Endothelial cell of umbilical vein (primary cell): Measurements from ENCODE around the gene INTS1. TPM values are rescaled to one million over a fixed set of nuclear protein-coding genes. Genes with fewer than 3 reads are reported as not detected.

ENCODE experiments used
- BruUV-seq: library from RNA; stranded (reverse); fragments of 400-500 nt; replicated peaks from 2 replicates; lab custom pipeline; 2021; lab: Mats Ljungman, UMichigan
- CTCF ChIA-PET: fragments of 300-600, 350-600 bp; sonication (Branson Sonifier 250); formaldehyde crosslinking; loops from one replicate; lab custom pipeline; 2021; ENCODE audit warnings: antibody characterized with exemption, inconsistent platforms; lab: Charles Lee
- POLR2A ChIA-PET: fragments of 300-600, 350-600 bp; sonication (Branson Sonifier 250); formaldehyde crosslinking; loops from one replicate; lab custom pipeline; 2021; ENCODE audit warnings: antibody characterized with exemption, inconsistent platforms; lab: Charles Lee
- DNase-seq: peaks from one replicate; pipeline ENCODE4 v3.0.0-alpha.2; 2011; ENCODE audit warnings: low read depth, low spot score
- FAIRE-seq: peaks from 2 replicates; lab custom pipeline; 2011; peaks lifted over from hg19 to GRCh38; lab: Jason Lieb, UNC
- H2AFZ ChIP-seq: 2 replicates; pipeline ENCODE4 v1.6.0; 2012; ENCODE audit warnings: low read depth, low read length, control low read depth, inconsistent platforms
- H3K27ac ChIP-seq: 2 replicates; pipeline ENCODE4 v1.5.1; 2011; ENCODE audit warnings: low read depth, mild to moderate bottlenecking, control low read depth, low read length, moderate library complexity; ENCODE audit not compliant: insufficient read depth
- H3K27me3 ChIP-seq, 2 experiments: 2 replicates each; pipeline versions ENCODE4 v1.6.0 to v1.6.1; 2011; ENCODE audit warnings: low read length in 2 of 2, mixed read lengths in 1 of 2; ENCODE audit not compliant: control insufficient read depth in 2 of 2, insufficient read depth in 2 of 2
- H3K36me3 ChIP-seq, 2 experiments: 2 replicates in 1 of 2; 3 replicates in 1 of 2; pipeline ENCODE4 v1.5.1; 2011; ENCODE audit warnings: low read length in 2 of 2, mild to moderate bottlenecking in 1 of 2, moderate library complexity in 1 of 2; ENCODE audit not compliant: control insufficient read depth in 2 of 2, insufficient read depth in 2 of 2; ENCODE audit errors: extremely low read depth in 1 of 2
- H3K4me1 ChIP-seq: 3 replicates; pipeline ENCODE4 v1.5.1; 2011; ENCODE audit warnings: mild to moderate bottlenecking, low read length; ENCODE audit not compliant: control insufficient read depth, insufficient read depth; ENCODE audit errors: extremely low read depth
- H3K4me2 ChIP-seq: 2 replicates; pipeline ENCODE4 v1.6.1; 2011; ENCODE audit warnings: low read length, control low read depth, mixed read lengths; ENCODE audit not compliant: insufficient read depth
- H3K4me3 ChIP-seq, 3 experiments: fragments of 200-600 bp in 1 of 3; sonication (generic), shearing (Covaris generic) in 1 of 3; replicated peaks in 1 of 3; 2 replicates each; pipeline ENCODE4 v1.5.1; 2011 to 2016; ENCODE audit warnings: control low read depth in 3 of 3, low read length in 3 of 3, mild to moderate bottlenecking in 2 of 3, inconsistent platforms in 1 of 3, low read depth in 1 of 3, moderate library complexity in 1 of 3; ENCODE audit not compliant: insufficient read depth in 1 of 3
- H3K79me2 ChIP-seq: 2 replicates; pipeline ENCODE4 v1.6.0; 2012; ENCODE audit warnings: low read length, inconsistent platforms; ENCODE audit not compliant: control insufficient read depth, insufficient read depth
- H3K9ac ChIP-seq: replicated peaks from 2 replicates; pipeline ENCODE3; 2011; ENCODE audit warnings: low read length, control low read depth; ENCODE audit not compliant: insufficient read depth; ENCODE audit errors: extremely low read depth
- H3K9me1 ChIP-seq: replicated peaks from 3 replicates; pipeline ENCODE4 v1.6.0; 2011; ENCODE audit warnings: mild to moderate bottlenecking, low read length; ENCODE audit not compliant: control insufficient read depth, insufficient read depth; ENCODE audit errors: extremely low read depth
- H3K9me3 ChIP-seq: replicated peaks from 2 replicates; pipeline ENCODE4 v1.5.1; 2012; ENCODE audit warnings: low read length, inconsistent platforms; ENCODE audit not compliant: control insufficient read depth, insufficient read depth
- H4K20me1 ChIP-seq: replicated peaks from 2 replicates; pipeline ENCODE3; 2011; ENCODE audit warnings: mild to moderate bottlenecking, low read length; ENCODE audit not compliant: control insufficient read depth, insufficient read depth; ENCODE audit errors: extremely low read depth
- CTCF ChIP-seq, 2 donors: IDR thresholded peaks; 1 replicate in 1 of 2; 2 replicates in 1 of 2; pipeline ENCODE4 v1.5.1; 2011; ENCODE audit warnings: low read length in 2 of 2, mild to moderate bottlenecking in 2 of 2, moderate library complexity in 2 of 2, control low read depth in 1 of 2, inconsistent platforms in 1 of 2, low read depth in 1 of 2; ENCODE audit not compliant: insufficient read depth in 1 of 2; ENCODE audit errors: extremely low read depth in 1 of 2
- EZH2 ChIP-seq: IDR thresholded peaks from 2 replicates; pipeline ENCODE4 v1.6.1; 2012; ENCODE audit warnings: borderline replicate concordance, low read depth, mild to moderate bottlenecking, moderate library complexity, low read length, inconsistent platforms; ENCODE audit not compliant: severe bottlenecking
- FOS ChIP-seq: IDR thresholded peaks from 2 replicates; pipeline ENCODE4 v1.6.1; 2011; ENCODE audit warnings: mild to moderate bottlenecking, low read length, moderate library complexity, borderline replicate concordance; ENCODE audit not compliant: insufficient read depth
- GATA2 ChIP-seq: IDR thresholded peaks from 2 replicates; pipeline ENCODE4 v1.7.0; 2011; ENCODE audit warnings: low read depth, mild to moderate bottlenecking, moderate library complexity, mixed read lengths, low read length; ENCODE audit not compliant: insufficient read length, insufficient read depth
- JUN ChIP-seq: IDR thresholded peaks from 2 replicates; pipeline ENCODE4 v1.6.1; 2011; ENCODE audit warnings: borderline replicate concordance, low read depth; ENCODE audit not compliant: insufficient read length, insufficient read depth
- MYC ChIP-seq: IDR thresholded peaks from one replicate; pipeline ENCODE4 v1.6.1; 2011; ENCODE audit warnings: mild to moderate bottlenecking, low read depth, low read length
- POLR2A ChIP-seq: IDR thresholded peaks from 2 replicates; pipeline ENCODE4 v1.6.1; 2012; ENCODE audit warnings: low read depth, mild to moderate bottlenecking, control low read depth, low read length
- dilution Hi-C: fragments of 300-500 bp; cut with MboI; formaldehyde crosslinking; loops from one replicate; pipeline ENCODE4 v1.15.0; 2019; ENCODE audit warnings: low sequenced_read_pairs; ENCODE audit not compliant: extremely low pct_ligation_motif_present
- intact Hi-C: fragments of 100-400 bp; cut with micrococcal nuclease; formaldehyde crosslinking; loops from one replicate; pipeline ENCODE4 v1.10.0; 2022
- polyA plus RNA-seq, 4 experiments: library from polyadenylated mRNA; depleted of rRNA in 3 of 4; stranded (reverse) in 3 of 4; unstranded in 1 of 4; fragments of >200 nt; gene quantifications; 2 replicates each; pipeline versions ENCODE4 v1.2.1 to v1.2.3, GENCODE V29; 2011 to 2012; ENCODE audit warnings: missing spikeins in 1 of 4
- total RNA-seq: library from RNA; stranded (reverse); gene quantifications from 2 replicates; pipeline ENCODE4 v1.2.3, GENCODE V29; 2021

The INTS1 gene
- total and polyA plus RNA-seq, 2 donors (not counting 3 experiments of a cell fraction or from before 2014, with no cell fraction given): 57.8 to 116 TPM

- CTCF ChIA-PET: interaction anchor here (1.3 kb wide), 1 partner anchor 17 kb away, joined by 4 read pairs; no protein-coding TSS in a partner anchor
- Histone ChIP-seq H3K9me1 (no peaks in the 10 kb centered on the region), H3K4me2 (no peak overlapping the region), H3K9me3 (no peaks in the 10 kb centered on the region), H2AFZ (no peak overlapping the region), H4K20me1 (no peaks in the 10 kb centered on the region), H3K9ac (no peak overlapping the region), H3K27ac (no peak overlapping the region), H3K4me3 (no peak overlapping the region), H3K27me3 (no peaks in the 10 kb centered on the region), H3K36me3 (peaks cover 0 to 1% of the 10 kb centered on the region in 2 experiments), H3K4me1 (no peaks in the 10 kb centered on the region), H3K79me2 (peaks cover 4% of the 10 kb centered on the region)
- POLR2A ChIA-PET: no interaction called here
- no TSS peak for BruUV-seq
- intact Hi-C loops: no loop called here
- TF ChIP-seq MYC: no peak
- TF ChIP-seq POLR2A: no peak
- TF ChIP-seq CTCF (IDR thresholded peaks at IDR 0.05; ENCODE audit: extremely low read depth in 1 of 2, insufficient read depth in 1 of 2, low read depth in 1 of 2, low read length in 2 of 2): no peak
- no peak for TF ChIP-seq GATA2
- dilution Hi-C loops: no loop called here
- DNase-seq (no peak), FAIRE-seq (no peak)
Observed at GRCh38 chr7:1447551-1448244, 56.5 kb downstream of the INTS1 start.

- Histone ChIP-seq H3K27me3 (no peaks in the 10 kb centered on the region), H3K36me3 (peaks cover 0 to 1% of the 10 kb centered on the region in 2 experiments), H3K4me3 (no peak overlapping the region), H3K27ac (no peak overlapping the region), H3K9ac (no peak overlapping the region), H2AFZ (no peak overlapping the region), H3K4me2 (no peak overlapping the region), H3K79me2 (peaks cover 4% of the 10 kb centered on the region), H3K9me1 (no peaks in the 10 kb centered on the region), H3K4me1 (no peaks in the 10 kb centered on the region), H4K20me1 (no peaks in the 10 kb centered on the region), H3K9me3 (no peaks in the 10 kb centered on the region)
- DNase-seq (no peak), FAIRE-seq (no peak)
- ChIA-PET POLR2A (interaction anchor here (0.6 kb wide), 1 partner anchor 254 kb away, joined by 5 read pairs; no protein-coding TSS in a partner anchor), CTCF (interaction anchor here (1.3 kb wide), 1 partner anchor 16 kb away, joined by 4 read pairs; no protein-coding TSS in a partner anchor)
- BruUV-seq: no TSS peak
- dilution Hi-C loops (no loop called here), intact Hi-C loops (no loop called here)
- TF ChIP-seq FOS: no peak
- TF ChIP-seq EZH2: no peak
- TF ChIP-seq JUN: no peak
- no peak for TF ChIP-seq MYC
- no peak for TF ChIP-seq POLR2A
Observed at GRCh38 chr7:1447112-1447511, 57.1 kb downstream of the INTS1 start.
